Adrenal gland (tissue), 12 donors: ENCODE measurements around the gene LRRN4. TPM values are rescaled to one million over a fixed set of nuclear protein-coding genes. Genes with fewer than 3 reads are reported as not detected.

Experiments used
- DNase-seq, 7 donors: peaks; one replicate each; pipeline ENCODE4 v3.0.0-alpha.2; 2019 to 2020
- H3K27ac ChIP-seq, 5 donors: fragments of 200-600 bp; sonication (generic) in 4 of 5; 1 replicate in 3 of 5; 2 replicates in 2 of 5; pipeline versions ENCODE4 v1.5.1 to v1.8.0; 2016 to 2020; ENCODE audit warnings: mild to moderate bottlenecking in 1 of 5
- H3K27me3 ChIP-seq: fragments of 200-600 bp; 2 replicates; pipeline ENCODE4 v1.8.0; 2021
- H3K36me3 ChIP-seq, 2 donors: fragments of 200-600 bp; replicated peaks in 1 of 2; 1 replicate in 1 of 2; 2 replicates in 1 of 2; pipeline versions ENCODE4 v1.5.1 to v1.8.0; 2018 to 2022
- H3K4me1 ChIP-seq, 2 donors: fragments of 200-600 bp; replicated peaks in 1 of 2; 1 replicate in 1 of 2; 2 replicates in 1 of 2; pipeline versions ENCODE4 v1.5.1 to v1.8.0; 2018 to 2021
- H3K4me3 ChIP-seq, 4 donors: fragments of 200-600 bp; sonication (generic) in 3 of 4; one replicate each; pipeline ENCODE4 v1.5.1; 2016 to 2018
- H3K9me3 ChIP-seq, 3 donors: fragments of 200-600 bp; sonication (generic) in 1 of 3; replicated peaks in 1 of 3; 1 replicate in 2 of 3; 2 replicates in 1 of 3; pipeline versions ENCODE4 v1.5.1 to v1.8.0; 2016 to 2021
- POLR2A ChIP-seq, 2 donors: fragments of 450-650 bp; IDR thresholded peaks; one replicate each; pipeline ENCODE4 v1.6.1; 2017; ENCODE audit warnings: antibody characterized with exemption in 2 of 2, mild to moderate bottlenecking in 2 of 2, moderate library complexity in 1 of 2
- WGBS, 4 donors: extraction: QIAGEN DNeasy Blood & Tissue Kit in 2 of 4; methylation state at CpG; one replicate each; pipeline versions ENCODE4 v1.1.5 to v1.1.7; 2013 to 2017; 5-methylcytosine and 5-hydroxymethylcytosine counted together
- intact Hi-C, 2 donors: fragments of 100-400 bp; cut with DNase I; formaldehyde crosslinking; loops; one replicate each; pipeline versions ENCODE4 v1.14.1 to v1.15.0; 2022 to 2023
- polyA plus RNA-seq, 3 donors: library from polyadenylated mRNA; stranded (reverse); fragments of 200-250 nt in 2 of 3; fragments of 350-450 nt in 1 of 3; fragmentation: Illumina TruSeq in 1 of 3; extraction: RNeasy Lipid Tissue Mini Kit (QIAGEN cat#74804) in 1 of 3; gene quantifications; one replicate each; pipeline ENCODE4 v1.2.3, GENCODE V29; 2013 to 2014
- total RNA-seq, 9 donors: library from RNA; depleted of rRNA in 4 of 9; stranded (reverse); fragments of >200 nt in 4 of 9; fragments of 120-200 nt in 1 of 9; fragmentation: NEBNext Ultra II Directional in 1 of 9; extraction: Animal tissue kit (Norgen Biotek cat#: 25700) in 1 of 9; gene quantifications; one replicate each; pipeline versions ENCODE4 v1.1.0 to v1.2.4, GENCODE V29; 2013 to 2023
- TF ChIP-seq, protein P1 (sequence below), 6 experiments: fragments of 450-650 bp in 4 of 6; fragments of 200-600 bp in 2 of 6; sonication (generic) in 1 of 6; IDR thresholded peaks; 1 replicate in 5 of 6; 2 replicates in 1 of 6; pipeline versions ENCODE4 v1.5.1 to v1.8.0; 2016 to 2021; ENCODE audit warnings: antibody characterized with exemption in 6 of 6, mild to moderate bottlenecking in 2 of 6, moderate library complexity in 1 of 6
- donor health status: healthy with polysubstance abuse.
- donor health status: Bipolar disorder and iron deficiency.
- donor health status: DM: yes; HTN: yes; CAD: no.
- donor health status: DM: no; HTN: no; CAD: no.
- donor health status: DM: no; HTN: no; CAD: no.
- donor health status: DM: yes; HTN: yes; CAD: no.

LRRN4 gene
- total and polyA plus RNA-seq, 12 donors, result 0.07 to 0.17 (median 0.11) TPM; not detected in 9

DNA sequence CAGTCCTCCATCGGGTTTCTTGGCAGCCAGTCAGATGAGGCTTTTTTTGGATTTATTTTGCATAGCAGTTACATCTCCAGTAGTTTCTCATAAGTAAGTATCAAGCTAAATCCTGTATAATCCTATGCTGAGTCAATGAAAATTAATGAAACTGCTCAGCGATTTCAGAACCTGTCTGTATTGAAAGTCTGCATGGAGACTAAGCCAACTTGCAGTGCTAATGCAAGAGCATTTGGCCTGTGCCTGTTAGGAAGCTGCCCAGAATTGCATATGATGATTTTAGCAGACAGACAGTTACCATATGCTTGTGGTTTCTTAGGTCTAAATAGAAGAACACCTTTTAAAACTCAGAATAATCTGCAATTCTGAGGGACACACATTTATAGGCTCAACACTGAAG is 25.2 kb upstream of the LRRN4 start:
- no peak overlapping the region for H3K27ac ChIP-seq
- H3K9me3 ChIP-seq, result no peaks in the 10 kb centered on the region
- no peaks in the 10 kb centered on the region for H3K27me3 ChIP-seq
- peak in 1 of 7 donors; percentile 7 for DNase-seq
- H3K36me3 ChIP-seq, result peaks cover 0 to 5% of the 10 kb centered on the region in 2 donors
- intact Hi-C loops, result loop anchor here (5.0 to 10.0 kb wide), 3 partner anchors 64 to 552 kb away; partner anchors contain the start of genes MCM8 (in 1 of the 2) and TRMT6 (in 1 of the 2)
- peaks cover 34 to 42% of the 10 kb centered on the region in 2 donors for H3K4me1 ChIP-seq
- WGBS, 4 donors, result 60 to 84% (median 79%) methylated on average over 2 of the region's 2 CpGs
- no peak for TF ChIP-seq POLR2A (IDR thresholded peaks at IDR 0.05)
- TF ChIP-seq, protein P1, sequence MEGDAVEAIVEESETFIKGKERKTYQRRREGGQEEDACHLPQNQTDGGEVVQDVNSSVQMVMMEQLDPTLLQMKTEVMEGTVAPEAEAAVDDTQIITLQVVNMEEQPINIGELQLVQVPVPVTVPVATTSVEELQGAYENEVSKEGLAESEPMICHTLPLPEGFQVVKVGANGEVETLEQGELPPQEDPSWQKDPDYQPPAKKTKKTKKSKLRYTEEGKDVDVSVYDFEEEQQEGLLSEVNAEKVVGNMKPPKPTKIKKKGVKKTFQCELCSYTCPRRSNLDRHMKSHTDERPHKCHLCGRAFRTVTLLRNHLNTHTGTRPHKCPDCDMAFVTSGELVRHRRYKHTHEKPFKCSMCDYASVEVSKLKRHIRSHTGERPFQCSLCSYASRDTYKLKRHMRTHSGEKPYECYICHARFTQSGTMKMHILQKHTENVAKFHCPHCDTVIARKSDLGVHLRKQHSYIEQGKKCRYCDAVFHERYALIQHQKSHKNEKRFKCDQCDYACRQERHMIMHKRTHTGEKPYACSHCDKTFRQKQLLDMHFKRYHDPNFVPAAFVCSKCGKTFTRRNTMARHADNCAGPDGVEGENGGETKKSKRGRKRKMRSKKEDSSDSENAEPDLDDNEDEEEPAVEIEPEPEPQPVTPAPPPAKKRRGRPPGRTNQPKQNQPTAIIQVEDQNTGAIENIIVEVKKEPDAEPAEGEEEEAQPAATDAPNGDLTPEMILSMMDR (IDR thresholded peaks at IDR 0.05), result no peak
- H3K4me3 ChIP-seq, result no peak overlapping the region

DNA sequence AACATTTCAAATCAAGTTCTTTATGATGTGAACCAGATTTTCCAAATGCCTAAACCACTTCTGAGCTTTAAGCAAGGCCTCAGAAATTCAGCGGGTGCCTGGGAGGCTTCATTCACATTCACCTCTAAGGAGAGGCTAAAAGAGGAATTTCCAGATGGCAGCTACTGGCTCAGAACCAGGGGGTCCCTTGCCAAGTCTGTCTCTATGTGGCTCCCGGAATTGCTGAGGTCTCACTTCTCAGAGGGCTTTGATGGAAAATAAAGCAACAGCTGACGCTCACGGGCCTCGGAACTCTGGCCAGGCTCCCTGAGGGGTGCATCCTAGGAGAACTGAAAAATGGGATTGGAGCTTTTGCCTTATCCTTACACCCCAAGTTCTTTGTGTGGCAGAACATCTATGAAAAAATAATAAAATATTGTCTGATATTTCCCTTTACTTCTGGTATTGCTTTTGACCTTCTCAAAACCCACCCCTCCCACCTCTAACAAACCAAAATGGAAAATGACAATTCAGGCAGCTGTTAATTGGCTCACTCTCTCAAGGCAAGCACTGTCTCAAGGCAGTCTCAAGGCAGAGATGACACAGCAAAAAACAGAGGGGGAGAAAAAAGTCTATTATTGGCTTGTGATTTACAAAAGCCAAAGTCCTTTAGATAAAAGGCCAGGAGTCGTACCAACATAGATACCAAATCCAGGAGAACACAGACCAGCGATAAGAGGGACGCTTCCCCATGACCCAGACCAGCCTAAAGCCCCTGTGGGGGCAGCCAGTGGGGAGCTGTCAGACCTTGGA is 21.8 kb upstream of the LRRN4 start:
- TF ChIP-seq, protein P1 (IDR thresholded peaks at IDR 0.05), result no peak
- peak in 1 of 2 donors; percentile 22 for TF ChIP-seq POLR2A (IDR thresholded peaks at IDR 0.05)
- Histone ChIP-seq H3K27me3 (no peaks in the 10 kb centered on the region), H3K4me1 (peaks cover 24 to 30% of the 10 kb centered on the region in 2 donors), H3K27ac (peak overlapping the region; percentile 31 to 87 (median 61)), H3K9me3 (no peaks in the 10 kb centered on the region), H3K4me3 (no peak overlapping the region), H3K36me3 (peaks cover 0 to 11% of the 10 kb centered on the region in 2 donors)
- DNase-seq, result peak; percentile 35 to 85 (median 67)
- intact Hi-C loops, result loop anchor here (5.0 to 10.0 kb wide), 3 partner anchors 61 to 548 kb away; partner anchors contain the start of genes MCM8 (in 1 of the 2) and TRMT6 (in 1 of the 2)
- 38 to 53% (median 47%) methylated on average over 8 of the region's 8 CpGs for WGBS, 4 donors

DNA sequence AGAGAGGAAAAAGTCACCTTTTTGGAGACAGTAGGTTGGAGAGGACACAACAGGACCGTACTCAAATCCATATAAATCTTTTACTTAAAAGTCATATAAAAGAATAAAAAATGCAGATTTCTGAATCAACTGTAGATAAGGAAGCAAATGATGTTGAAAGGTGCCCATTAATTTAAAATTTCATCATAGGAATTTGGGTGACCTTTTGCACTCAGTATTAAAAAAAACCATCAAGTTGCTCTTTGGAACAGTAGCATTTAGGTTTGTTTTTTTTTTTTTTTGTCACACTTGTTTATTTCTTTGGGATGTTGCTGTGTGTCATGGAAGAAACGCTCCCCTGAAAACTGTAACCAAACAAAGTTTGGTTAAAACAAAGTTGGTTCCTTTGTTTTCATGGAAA is 20.9 kb upstream of the LRRN4 start:
- WGBS, 4 donors, result 28 to 51% (median 47%) methylated on average over 2 of the region's 2 CpGs
- no peak for TF ChIP-seq POLR2A (IDR thresholded peaks at IDR 0.05)
- TF ChIP-seq, protein P1 (IDR thresholded peaks at IDR 0.05), result no peak
- Histone ChIP-seq H3K4me3 (no peak overlapping the region), H3K27me3 (no peaks in the 10 kb centered on the region), H3K27ac (peak overlapping the region in 4 of 5 donors; percentile 50 to 87 (median 68)), H3K9me3 (no peaks in the 10 kb centered on the region), H3K36me3 (peaks cover 0 to 11% of the 10 kb centered on the region in 2 donors), H3K4me1 (peaks cover 20 to 28% of the 10 kb centered on the region in 2 donors)
- no peak for DNase-seq
- intact Hi-C loops, result loop anchor here (5.0 to 10.0 kb wide), 3 partner anchors 60 to 547 kb away; partner anchors contain the start of genes MCM8 (in 1 of the 2) and TRMT6 (in 1 of the 2)

DNA sequence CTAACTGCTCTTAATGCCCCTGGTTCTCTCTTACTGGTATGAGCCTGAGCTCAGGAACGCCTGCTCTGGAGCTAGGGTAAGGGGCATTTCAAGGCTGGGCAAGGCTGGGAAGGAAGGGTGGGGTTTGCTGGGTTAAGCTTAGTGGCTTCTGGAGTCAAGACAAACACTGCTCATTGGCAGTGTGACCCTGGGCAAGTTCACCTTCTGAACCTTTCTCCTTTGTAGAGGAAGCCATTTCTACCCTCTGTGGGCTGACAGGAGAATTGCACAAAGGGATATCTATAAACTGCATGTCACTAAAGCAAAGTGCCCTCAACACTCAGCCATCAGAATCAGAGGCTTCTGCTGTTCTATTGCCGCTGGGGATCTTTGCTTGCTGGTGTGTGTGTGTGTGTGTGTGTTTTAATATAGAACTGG is 20.3 kb upstream of the LRRN4 start:
- Histone ChIP-seq H3K36me3 (peaks cover 0 to 10% of the 10 kb centered on the region in 2 donors), H3K4me1 (peaks cover 20 to 28% of the 10 kb centered on the region in 2 donors), H3K9me3 (no peaks in the 10 kb centered on the region), H3K27me3 (no peaks in the 10 kb centered on the region), H3K4me3 (no peak overlapping the region), H3K27ac (peak overlapping the region in 4 of 5 donors; percentile 41 to 87 (median 54))
- 77 to 79% (median 78%) methylated on average over 2 of the region's 2 CpGs for WGBS, 4 donors
- TF ChIP-seq, protein P1 (IDR thresholded peaks at IDR 0.05), result peak in 4 of 6 experiments; percentile 20 to 53 (median 32)
- TF ChIP-seq POLR2A (IDR thresholded peaks at IDR 0.05), result no peak
- DNase-seq, result peak in 3 of 7 donors; percentile 23 to 61 (median 33)
- intact Hi-C loops, result loop anchor here (10.0 kb wide), 2 partner anchors 59 to 119 kb away; partner anchors contain the start of genes MCM8 (in 1 of the 2) and TRMT6 (in 1 of the 2)
